Pericardium fibroblast (primary cell): Measurements from ENCODE around the gene VARS2. TPM values are rescaled to one million over a fixed set of nuclear protein-coding genes. Genes with fewer than 3 reads are reported as not detected.

Experiments used
- total RNA-seq: library from RNA; depleted of rRNA; stranded (reverse); fragments of >200 nt; gene quantifications from 2 replicates; pipeline ENCODE4 v1.2.3, GENCODE V29; 2015

Gene VARS2
- total RNA-seq: 15.2 and 16.9 TPM in 2 replicates

DNA sequence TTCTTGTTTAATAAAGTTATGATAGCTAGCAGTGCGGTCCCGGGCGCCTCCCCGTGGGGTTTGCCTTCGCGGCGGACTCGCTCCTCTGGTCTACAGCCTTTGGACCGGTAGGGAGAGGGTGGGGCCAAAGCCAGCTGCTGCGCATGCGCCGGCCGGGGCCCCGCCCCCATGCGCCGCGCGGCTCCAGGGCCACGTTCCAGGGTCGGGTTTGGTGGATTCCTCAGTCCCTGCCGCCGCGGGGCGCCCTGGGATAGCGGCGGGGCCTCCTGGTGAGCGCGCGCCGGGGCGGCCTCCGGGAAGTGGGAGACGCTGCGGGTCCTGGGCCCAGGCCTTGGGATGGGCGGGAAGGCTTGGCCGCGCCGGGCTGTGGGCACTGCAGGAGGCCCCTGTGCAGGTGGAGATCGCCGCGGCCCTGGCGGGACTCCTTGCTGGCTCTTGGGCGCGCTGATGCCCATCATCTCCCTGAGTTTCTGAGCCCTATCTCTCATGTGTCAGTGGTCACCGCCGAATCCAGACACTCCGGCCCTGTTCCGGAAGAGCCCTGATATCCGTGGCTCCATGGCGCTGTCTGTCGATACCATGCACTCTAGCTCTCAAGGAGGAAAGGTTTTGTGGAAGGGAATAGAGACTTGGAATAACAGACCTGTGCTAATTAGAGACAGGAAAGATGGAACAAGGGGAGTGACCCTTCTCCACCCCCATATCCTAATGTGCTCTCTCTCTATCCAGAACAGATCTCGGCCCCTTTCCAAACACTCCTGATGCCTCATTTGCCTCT is at the start of gene VARS2:
Gene VARS2, plus strand, starts transcription at position 163 of the 778 bp plus-strand sequence. Its CDS starts 599 bp downstream, at position 762.

DNA sequence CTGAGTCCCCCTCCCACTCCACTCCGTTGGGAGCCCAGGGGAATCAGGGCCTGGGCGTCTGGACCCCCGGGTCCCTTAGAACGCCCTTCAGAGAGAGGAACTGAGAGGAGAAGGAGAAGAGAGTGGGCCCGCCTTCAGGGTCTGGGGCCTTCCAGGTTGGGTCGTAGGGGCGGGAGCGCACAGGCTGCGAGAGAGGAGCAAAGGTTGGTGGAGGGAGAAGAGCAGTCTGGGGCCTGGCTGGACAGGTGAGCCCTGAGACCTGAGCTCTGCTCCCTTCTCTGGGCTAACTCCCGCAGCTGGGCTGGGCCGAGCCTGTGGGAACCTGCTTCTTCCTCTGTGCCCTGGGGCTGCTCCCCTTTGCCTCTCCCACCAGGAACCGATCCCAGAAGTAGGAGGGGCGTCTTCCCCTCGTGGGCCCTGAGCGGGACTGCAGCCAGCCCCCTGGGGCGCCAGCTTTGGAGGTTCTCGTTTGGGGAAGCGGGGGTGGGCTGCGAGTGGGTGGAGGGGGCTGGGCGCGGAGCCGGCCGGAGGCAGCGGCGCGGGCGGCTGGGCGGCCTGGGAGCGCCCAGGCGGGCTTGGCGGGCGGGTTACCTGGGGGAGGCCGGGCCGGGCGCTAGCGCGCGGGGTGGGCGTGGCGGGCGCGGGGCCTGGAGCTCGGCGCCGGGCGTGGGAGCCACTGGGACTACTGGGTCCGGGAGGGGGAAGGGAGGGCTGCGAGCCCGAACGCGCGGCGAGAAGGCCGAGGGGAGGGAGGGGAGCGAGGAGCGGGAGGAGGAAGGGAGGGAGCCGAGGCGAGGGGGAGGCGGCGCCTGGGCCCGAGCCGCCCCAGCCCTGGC is 30.1 kb upstream of the VARS2 start, which contains the start of gene DDR1:
Gene DDR1, plus strand, starts transcription at position 835 of the 836 bp plus-strand sequence. CDS start 4,211 bp downstream, outside the sequence.

DNA sequence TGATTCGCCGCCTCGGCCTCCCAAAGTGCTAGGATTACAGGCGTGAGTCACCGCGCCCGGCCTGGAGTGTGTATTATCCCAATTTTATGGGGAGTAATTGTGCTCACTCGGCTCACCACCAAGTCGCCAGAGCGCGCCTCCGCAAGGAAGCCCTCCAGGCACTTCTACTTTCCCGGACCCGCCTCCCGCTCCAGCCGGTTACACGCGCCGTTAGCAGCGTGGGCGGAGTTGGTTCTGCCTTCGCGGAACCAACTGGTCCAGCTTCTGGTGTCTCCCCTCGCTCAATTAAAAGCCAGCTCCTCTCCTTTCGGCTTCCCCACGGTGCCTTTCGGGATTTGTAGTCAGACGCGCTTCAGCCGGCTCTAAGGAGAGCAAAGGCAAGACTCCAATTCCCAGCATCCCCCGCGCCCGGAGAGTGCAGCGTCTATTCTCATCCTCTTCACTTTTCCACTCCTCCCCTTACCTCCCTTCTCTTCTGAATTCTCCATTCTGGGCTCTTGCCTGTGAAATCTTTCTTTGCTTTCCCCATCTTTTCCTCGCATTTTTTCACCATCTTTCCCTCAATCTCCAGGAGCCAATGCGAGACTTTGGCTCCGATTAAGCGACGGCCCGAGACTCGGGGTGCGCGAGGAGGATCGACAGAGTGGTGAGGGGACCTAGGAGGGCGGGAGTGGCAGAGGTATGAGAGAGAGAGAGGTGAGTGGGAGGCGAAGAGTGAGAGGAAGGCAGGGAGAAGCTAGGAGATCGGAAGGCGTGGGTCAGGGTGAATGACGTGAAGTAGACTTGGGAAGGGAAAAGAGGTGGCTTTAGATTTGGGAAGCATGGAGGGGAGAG is 6.1 kb upstream of the VARS2 start, which contains the start of gene GTF2H4:
Gene GTF2H4, plus strand, starts transcription at position 450 of the 834 bp plus-strand sequence.

DNA sequence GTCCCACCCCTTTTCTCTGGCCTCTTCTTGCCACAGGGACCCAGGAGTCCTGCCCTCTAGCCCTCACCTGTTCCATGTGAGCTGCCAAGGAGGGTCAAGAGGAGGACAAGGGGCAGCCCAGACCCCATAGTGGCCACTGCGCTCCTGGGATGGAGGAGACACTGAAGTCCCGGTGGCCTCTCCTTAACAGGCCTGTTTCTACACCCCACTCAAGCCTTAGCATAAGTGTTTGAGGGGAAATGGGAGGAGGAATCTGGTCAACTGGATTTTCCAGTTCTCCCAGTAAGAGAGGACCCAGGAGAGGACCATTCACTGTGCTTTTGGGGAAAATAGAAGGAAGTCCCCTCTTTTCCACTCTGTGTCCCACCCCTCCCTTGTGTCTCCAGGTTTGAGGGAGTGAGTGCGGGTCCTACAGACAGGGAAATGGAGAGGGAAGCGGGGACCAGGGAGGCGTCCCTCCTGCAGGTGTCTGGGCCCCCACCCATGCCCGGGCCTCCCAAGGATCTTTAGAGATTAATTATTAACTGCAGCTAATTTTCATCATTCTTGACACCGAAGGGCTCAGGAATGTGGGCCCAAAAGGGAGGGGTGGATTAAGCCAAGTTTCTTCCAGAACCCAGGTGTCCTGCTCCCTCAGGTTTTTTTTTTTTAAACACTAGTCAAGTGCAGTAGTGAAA is 18.1 kb downstream of the VARS2 start, which contains the start of gene SFTA2:
Gene SFTA2, minus strand, starts transcription at position 202 of the 677 bp plus-strand sequence. Its CDS starts 74 bp downstream, at position 128.

DNA sequence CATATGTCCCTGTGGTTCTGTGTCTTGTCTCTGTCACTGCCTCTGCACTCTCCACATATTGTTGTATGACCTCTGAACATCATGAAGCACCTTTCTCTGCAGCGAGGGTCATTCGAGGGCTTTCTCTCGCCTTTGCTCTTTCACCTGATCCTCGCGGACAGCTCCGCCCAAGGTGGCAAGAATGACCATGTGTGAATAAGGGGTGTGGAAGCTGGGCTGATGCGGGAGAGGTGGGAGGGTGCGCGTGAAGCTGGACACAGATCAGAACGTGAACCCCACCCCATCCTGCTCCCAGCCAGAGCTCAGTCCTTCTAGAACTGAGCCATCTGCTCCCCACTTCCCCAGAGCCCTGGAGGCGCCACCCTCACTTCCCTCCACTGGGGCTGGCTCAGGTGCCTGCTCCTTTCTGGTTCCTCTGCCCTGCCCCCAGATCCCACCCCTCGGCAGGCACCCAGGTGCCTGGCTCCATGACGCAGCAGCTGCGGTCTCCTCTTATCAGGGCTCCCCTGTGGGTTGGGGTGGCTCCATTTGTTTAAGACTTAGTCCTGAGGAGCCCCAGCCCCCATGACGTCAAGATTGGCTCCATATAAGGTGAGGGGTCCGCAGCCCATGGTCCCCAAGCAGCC is 26.4 kb downstream of the VARS2 start, which contains the start of gene MUCL3:
Gene MUCL3, plus strand, starts transcription at position 613 of the 626 bp plus-strand sequence. CDS start 27 bp downstream, outside the sequence.

Other genes with a start within 250 kb of the VARS2 start
- 21.2 and 21.7 TPM in 2 replicates for gene DHX16, start 241.2 kb upstream of the VARS2 start, total RNA-seq
- 51.4 and 61.3 TPM in 2 replicates for gene PPP1R18, start 227.6 kb upstream of the VARS2 start, total RNA-seq
- 5.0 and 11.1 TPM in 2 replicates for gene NRM, start 223.3 kb upstream of the VARS2 start, total RNA-seq
- gene MDC1, start 197.0 kb upstream of the VARS2 start, total RNA-seq: 5.3 and 5.8 TPM in 2 replicates
- 494 and 629 TPM in 2 replicates for gene TUBB, start 193.9 kb upstream of the VARS2 start, total RNA-seq
- gene FLOT1, start 171.6 kb upstream of the VARS2 start, total RNA-seq: 117 and 118 TPM in 2 replicates
- 52.7 and 165 TPM in 2 replicates for gene IER3, start 169.7 kb upstream of the VARS2 start, total RNA-seq
- 51.3 and 85.0 TPM in 2 replicates for gene DDR1, start 29.7 kb upstream of the VARS2 start, total RNA-seq
- 9.6 and 10.3 TPM in 2 replicates for gene GTF2H4, start 6.0 kb upstream of the VARS2 start, total RNA-seq
- gene SFTA2, start 17.9 kb downstream of the VARS2 start, total RNA-seq: not detected in 2 replicates
- not detected in 2 replicates for gene MUCL3, start 26.7 kb downstream of the VARS2 start, total RNA-seq
- not detected in 2 replicates for gene MUC21, start 69.5 kb downstream of the VARS2 start, total RNA-seq
- not detected in 2 replicates for gene MUC22, start 96.2 kb downstream of the VARS2 start, total RNA-seq
- not detected in 2 replicates for gene C6orf15, start 198.3 kb downstream of the VARS2 start, total RNA-seq
- gene PSORS1C1, start 200.6 kb downstream of the VARS2 start, total RNA-seq: 0.82 and 16.1 TPM in 2 replicates
- gene CDSN, start 206.2 kb downstream of the VARS2 start, total RNA-seq: not detected in 2 replicates
- not detected in 2 replicates for gene PSORS1C2, start 224.8 kb downstream of the VARS2 start, total RNA-seq
- gene CCHCR1, start 243.6 kb downstream of the VARS2 start, total RNA-seq: 9.2 and 12.5 TPM in 2 replicates
- 2.7 and 5.0 TPM in 2 replicates for gene TCF19, start 244.4 kb downstream of the VARS2 start, total RNA-seq